HepG2 (cell line): Measurements from ENCODE around the gene HS2ST1. TPM values are rescaled to one million over a fixed set of nuclear protein-coding genes. Genes with fewer than 3 reads are reported as not detected.

ENCODE experiments used
- ATAC-seq: fragments of 200-7000 bp; cut with Tn5 transposase; 3 replicates; pipeline ENCODE4 v1.9.1; 2020; ENCODE audit warnings: mild to moderate bottlenecking, moderate library complexity
- BruUV-seq: library from RNA; stranded (reverse); fragments of 400-500 nt; replicated peaks from 2 replicates; lab custom pipeline; 2021; lab: Mats Ljungman, UMichigan
- CTCF ChIA-PET: fragments of 300-600 bp; formaldehyde crosslinking; extraction: SDS; loops from one replicate; lab custom pipeline; 2021; ENCODE audit warnings: low total read pairs, inconsistent platforms, low intra/inter-chr PET ratio; lab: Yijun Ruan, JAX
- POLR2A ChIA-PET: fragments of 350-600 bp; sonication (Branson Sonifier 250); formaldehyde crosslinking; loops from one replicate; lab custom pipeline; 2020; ENCODE audit warnings: antibody characterized with exemption, inconsistent platforms; lab: Yijun Ruan, JAX
- DNase-seq: peaks from one replicate; pipeline ENCODE4 v3.0.0-alpha.2; 2015; ENCODE audit warnings: low spot score
- FAIRE-seq: peaks from 3 replicates; lab custom pipeline; 2011; peaks lifted over from hg19 to GRCh38; lab: Jason Lieb, UNC
- H2AFZ ChIP-seq: one replicate; pipeline ENCODE4 v1.6.1; 2011; ENCODE audit warnings: low read length, inconsistent platforms
- H3K27ac ChIP-seq: fragments of 300-600 bp; 3 replicates; pipeline ENCODE4 v1.8.0; 2011; ENCODE audit warnings: mixed run types, mild to moderate bottlenecking, mixed read lengths, low read length, inconsistent platforms; ENCODE audit not compliant: insufficient read depth; ENCODE audit errors: extremely low read length
- H3K27me3 ChIP-seq, 2 experiments: fragments of 200-600 bp in 1 of 2; 2 replicates in 1 of 2; 3 replicates in 1 of 2; pipeline versions ENCODE4 v1.6.0 to v1.8.0; 2011; ENCODE audit warnings: low read length in 2 of 2, mild to moderate bottlenecking in 2 of 2, moderate library complexity in 2 of 2, inconsistent platforms in 1 of 2; ENCODE audit not compliant: insufficient read depth in 2 of 2, control insufficient read depth in 1 of 2
- H3K36me3 ChIP-seq, 2 experiments: fragments of 200-600 bp in 1 of 2; replicated peaks in 1 of 2; 2 replicates in 1 of 2; 3 replicates in 1 of 2; pipeline versions ENCODE4 v1.5.1 to v1.8.0; 2011; ENCODE audit warnings: low read length in 2 of 2, inconsistent platforms in 1 of 2; ENCODE audit not compliant: insufficient read depth in 2 of 2, control insufficient read depth in 1 of 2
- H3K4me1 ChIP-seq: 2 replicates; pipeline ENCODE4 v1.5.1; 2012; ENCODE audit warnings: low read length, inconsistent platforms; ENCODE audit not compliant: insufficient read depth
- H3K4me2 ChIP-seq: 2 replicates; pipeline ENCODE4 v1.6.0; 2011; ENCODE audit warnings: low read depth, low read length, inconsistent platforms
- H3K4me3 ChIP-seq, 3 experiments: fragments of 200-600 bp in 1 of 3; sonication (generic), shearing (Covaris generic) in 1 of 3; replicated peaks in 1 of 3; 2 replicates each; pipeline ENCODE4 v1.5.1; 2011 to 2016; ENCODE audit warnings: low read length in 3 of 3, inconsistent platforms in 2 of 3, low read depth in 2 of 3, mild to moderate bottlenecking in 2 of 3, control low read depth in 1 of 3, mixed read lengths in 1 of 3; ENCODE audit not compliant: insufficient read depth in 1 of 3
- H3K79me2 ChIP-seq: one replicate; pipeline ENCODE4 v1.6.1; 2011; ENCODE audit warnings: low read length, inconsistent platforms; ENCODE audit not compliant: insufficient read depth
- H3K9ac ChIP-seq: 2 replicates; pipeline ENCODE4 v1.6.0; 2011; ENCODE audit warnings: mild to moderate bottlenecking, low read depth, low read length, inconsistent platforms; ENCODE audit not compliant: insufficient read depth
- H3K9me3 ChIP-seq: 2 replicates; pipeline ENCODE4 v1.5.1; 2012; ENCODE audit warnings: mild to moderate bottlenecking, low read length
- H4K20me1 ChIP-seq: 2 replicates; pipeline ENCODE4 v1.6.0; 2011; ENCODE audit warnings: inconsistent platforms, mild to moderate bottlenecking, low read length, moderate library complexity; ENCODE audit not compliant: insufficient read depth
- FOSL2 ChIP-seq: sonication (generic); formaldehyde crosslinking; IDR thresholded peaks from 2 replicates; pipeline ENCODE4 v1.4.0; 2020; ENCODE audit warnings: missing genetic modification reagents
- FOXC1 ChIP-seq: sonication (generic); formaldehyde crosslinking; IDR thresholded peaks from 2 replicates; pipeline ENCODE4 v1.8.0; 2022; ENCODE audit warnings: mild to moderate bottlenecking, missing genetic modification reagents, borderline replicate concordance
- HOXA3 ChIP-seq: sonication (generic); formaldehyde crosslinking; IDR thresholded peaks from 2 replicates; pipeline ENCODE4 v1.5.0; 2020; ENCODE audit warnings: missing genetic modification reagents
- KDM5B ChIP-seq: sonication (generic); formaldehyde crosslinking; IDR thresholded peaks from 2 replicates; pipeline ENCODE4 v1.4.0; 2020; ENCODE audit warnings: missing genetic modification reagents, mild to moderate bottlenecking, borderline replicate concordance
- NR0B2 ChIP-seq: sonication (generic); formaldehyde crosslinking; IDR thresholded peaks from 2 replicates; pipeline ENCODE4 v1.4.0; 2020; ENCODE audit warnings: mild to moderate bottlenecking, missing genetic modification reagents
- NRL ChIP-seq: sonication (generic); formaldehyde crosslinking; IDR thresholded peaks from 2 replicates; pipeline ENCODE4 v1.5.0; 2020; ENCODE audit warnings: missing genetic modification reagents, mild to moderate bottlenecking, moderate library complexity, borderline replicate concordance
- PHF21A ChIP-seq: sonication (generic); formaldehyde crosslinking; IDR thresholded peaks from 2 replicates; pipeline ENCODE4 v1.5.0; 2020; ENCODE audit warnings: mild to moderate bottlenecking, missing genetic modification reagents
- ZNF34 ChIP-seq: sonication (generic); formaldehyde crosslinking; IDR thresholded peaks from 2 replicates; pipeline ENCODE4 v1.4.0; 2020; ENCODE audit warnings: mild to moderate bottlenecking, missing genetic modification reagents, borderline replicate concordance
- ZNF792 ChIP-seq: IDR thresholded peaks from 2 replicates; pipeline ENCODE4 v1.6.1; 2016
- ZNF816 ChIP-seq: sonication (generic); formaldehyde crosslinking; IDR thresholded peaks from 2 replicates; pipeline ENCODE4 v1.8.0; 2022; ENCODE audit warnings: missing genetic modification reagents, mild to moderate bottlenecking, borderline replicate concordance
- WGBS: methylation state at CpG from one replicate; pipeline ENCODE4 v1.1.6; 2017; ENCODE audit warnings: low lambda C conversion rate; 5-methylcytosine and 5-hydroxymethylcytosine counted together
- in situ Hi-C: cut with HindIII; loops from 2 replicates; pipeline ENCODE4 v1.10.0; 2017; ENCODE audit warnings: low pct_unique_long_range_greater_than_20kb; ENCODE audit not compliant: extremely low pct_ligation_motif_present
- intact Hi-C: fragments of 100-400 bp; cut with micrococcal nuclease; formaldehyde crosslinking; loops from one replicate; pipeline ENCODE4 v1.10.0; 2022; ENCODE audit not compliant: unreplicated experiment
- polyA plus RNA-seq, 8 experiments: library from polyadenylated mRNA; depleted of rRNA in 3 of 8; stranded (reverse) in 7 of 8; unstranded in 1 of 8; fragments of >200 nt; fragmentation: Illumina TruSeq in 4 of 8; extraction: Trizol in 4 of 8; gene quantifications; 2 replicates each; pipeline versions ENCODE4 v1.2.1 to v1.2.3, GENCODE V29; 2011 to 2016; ENCODE audit warnings: low read depth in 4 of 8, missing spikeins in 1 of 8, mixed read lengths in 1 of 8; ENCODE audit not compliant: insufficient read depth in 1 of 8
- total RNA-seq, 5 experiments: library from RNA; depleted of rRNA; stranded (reverse); fragments of >200 nt; fragmentation: Illumina TruSeq; extraction: Trizol; gene quantifications; 2 replicates each; pipeline ENCODE4 v1.2.3, GENCODE V29; 2016; ENCODE audit warnings: low read depth in 1 of 5
- TF ChIP-seq, protein P1 (sequence below): IDR thresholded peaks from 2 replicates; pipeline ENCODE4 v1.6.1; 2016; ENCODE audit warnings: control low read depth
- TF ChIP-seq, protein P2 (sequence below): sonication (generic); formaldehyde crosslinking; IDR thresholded peaks from 2 replicates; pipeline ENCODE4 v1.5.1; 2020; ENCODE audit warnings: missing genetic modification reagents, mild to moderate bottlenecking, borderline replicate concordance

The HS2ST1 gene
- total and polyA plus RNA-seq, 2 of the 13 experiments (the other 11 are each of a cell fraction or from before 2014, with no cell fraction given): 22.1 to 58.7 TPM

DNA sequence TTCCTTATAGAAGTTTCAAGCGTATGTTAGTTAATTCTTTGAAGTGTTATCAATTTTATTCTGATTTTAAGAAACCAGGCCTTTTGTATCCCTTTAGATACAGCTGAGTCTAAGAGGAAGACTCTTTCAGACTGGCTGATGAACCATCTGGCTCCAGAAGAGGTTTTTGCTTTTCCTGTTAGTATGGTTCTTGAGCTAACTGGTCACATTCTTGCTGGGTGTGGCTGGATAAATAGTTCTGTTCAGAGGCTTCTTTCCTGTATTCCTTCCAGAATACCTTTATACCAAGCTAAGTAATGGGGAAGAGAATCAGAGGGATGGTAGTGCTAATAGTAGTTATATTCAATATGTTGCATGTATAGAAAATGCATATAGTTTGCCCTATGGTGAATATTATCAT lies 12.4 kb downstream of the HS2ST1 start:
- intact Hi-C loops: no loop called here
- TF ChIP-seq FOSL2 (CRISPR knock-in tag) (no peak), FOXC1 (CRISPR knock-in tag) (no peak), NR0B2 (no peak), KDM5B (CRISPR knock-in tag) (no peak), ZNF792 (CRISPR knock-in tag) (no peak), ZNF816 (no peak), ZNF34 (no peak), HOXA3 (no peak), NRL (no peak), PHF21A (CRISPR knock-in tag) (no peak)
- TF ChIP-seq, protein P1, sequence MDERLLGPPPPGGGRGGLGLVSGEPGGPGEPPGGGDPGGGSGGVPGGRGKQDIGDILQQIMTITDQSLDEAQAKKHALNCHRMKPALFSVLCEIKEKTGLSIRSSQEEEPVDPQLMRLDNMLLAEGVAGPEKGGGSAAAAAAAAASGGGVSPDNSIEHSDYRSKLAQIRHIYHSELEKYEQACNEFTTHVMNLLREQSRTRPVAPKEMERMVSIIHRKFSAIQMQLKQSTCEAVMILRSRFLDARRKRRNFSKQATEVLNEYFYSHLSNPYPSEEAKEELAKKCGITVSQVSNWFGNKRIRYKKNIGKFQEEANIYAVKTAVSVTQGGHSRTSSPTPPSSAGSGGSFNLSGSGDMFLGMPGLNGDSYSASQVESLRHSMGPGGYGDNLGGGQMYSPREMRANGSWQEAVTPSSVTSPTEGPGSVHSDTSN (CRISPR knock-in tag): no peak
- TF ChIP-seq, protein P2, sequence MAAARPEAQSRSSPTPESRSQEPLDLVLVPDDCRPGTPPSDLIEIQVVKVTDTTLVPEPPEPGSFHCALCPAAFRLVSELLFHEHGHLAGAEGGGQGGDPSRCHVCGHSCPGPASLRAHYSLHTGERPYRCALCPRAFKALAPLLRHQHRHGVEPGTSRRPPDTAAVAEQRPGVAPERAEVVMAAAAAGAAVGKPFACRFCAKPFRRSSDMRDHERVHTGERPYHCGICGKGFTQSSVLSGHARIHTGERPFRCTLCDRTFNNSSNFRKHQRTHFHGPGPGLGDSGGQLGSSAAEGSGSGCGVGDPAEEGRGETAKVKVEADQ (CRISPR knock-in tag): no peak
- ATAC-seq: no peak
- POLR2A ChIA-PET: interaction anchor here (1.7 kb wide), 1 partner anchor 13 kb away, joined by 9 read pairs; the partner anchor contains the start of genes HS2ST1 and SELENOF
- in situ Hi-C loops: no loop called here
- peaks cover 53% of the 10 kb centered on the region for H3K4me1 ChIP-seq
- peaks cover 41% of the 10 kb centered on the region for H3K9me3 ChIP-seq
- no peak overlapping the region for H3K27ac ChIP-seq
- no peak overlapping the region for H3K9ac ChIP-seq
- H3K4me3 ChIP-seq: no peak overlapping the region
- CTCF ChIA-PET: no interaction called here
- BruUV-seq: no TSS peak
- H3K27me3 ChIP-seq: no peaks in the 10 kb centered on the region
- H3K79me2 ChIP-seq: peaks cover 99% of the 10 kb centered on the region
- no peaks in the 10 kb centered on the region for H4K20me1 ChIP-seq
- H2AFZ ChIP-seq: no peak overlapping the region
- H3K36me3 ChIP-seq: peaks cover 0 to 1% of the 10 kb centered on the region in 2 experiments; a peak in 1 of 5 replicates
- DNase-seq: no peak
- no peak overlapping the region for H3K4me2 ChIP-seq
- WGBS: 100% methylated on average over 1 of the region's 1 CpG
- FAIRE-seq: no peak
